Testis (tissue), 2 donors: ENCODE data around the gene ANKH.

Experiments used
- CTCF ChIP-seq, 3 experiments: fragments of 450-650 bp in 2 of 3; fragments of 200-600 bp in 1 of 3; sonication (generic) in 1 of 3; IDR thresholded peaks; one replicate each; pipeline ENCODE4 v1.5.1; 2016 to 2019; ENCODE audit warnings: antibody characterized with exemption in 3 of 3, mild to moderate bottlenecking in 2 of 3, moderate library complexity in 1 of 3
- POLR2A ChIP-seq: fragments of 450-650 bp; IDR thresholded peaks from one replicate; pipeline ENCODE4 v1.6.1; 2017; ENCODE audit warnings: antibody characterized with exemption, mild to moderate bottlenecking, moderate library complexity

DNA sequence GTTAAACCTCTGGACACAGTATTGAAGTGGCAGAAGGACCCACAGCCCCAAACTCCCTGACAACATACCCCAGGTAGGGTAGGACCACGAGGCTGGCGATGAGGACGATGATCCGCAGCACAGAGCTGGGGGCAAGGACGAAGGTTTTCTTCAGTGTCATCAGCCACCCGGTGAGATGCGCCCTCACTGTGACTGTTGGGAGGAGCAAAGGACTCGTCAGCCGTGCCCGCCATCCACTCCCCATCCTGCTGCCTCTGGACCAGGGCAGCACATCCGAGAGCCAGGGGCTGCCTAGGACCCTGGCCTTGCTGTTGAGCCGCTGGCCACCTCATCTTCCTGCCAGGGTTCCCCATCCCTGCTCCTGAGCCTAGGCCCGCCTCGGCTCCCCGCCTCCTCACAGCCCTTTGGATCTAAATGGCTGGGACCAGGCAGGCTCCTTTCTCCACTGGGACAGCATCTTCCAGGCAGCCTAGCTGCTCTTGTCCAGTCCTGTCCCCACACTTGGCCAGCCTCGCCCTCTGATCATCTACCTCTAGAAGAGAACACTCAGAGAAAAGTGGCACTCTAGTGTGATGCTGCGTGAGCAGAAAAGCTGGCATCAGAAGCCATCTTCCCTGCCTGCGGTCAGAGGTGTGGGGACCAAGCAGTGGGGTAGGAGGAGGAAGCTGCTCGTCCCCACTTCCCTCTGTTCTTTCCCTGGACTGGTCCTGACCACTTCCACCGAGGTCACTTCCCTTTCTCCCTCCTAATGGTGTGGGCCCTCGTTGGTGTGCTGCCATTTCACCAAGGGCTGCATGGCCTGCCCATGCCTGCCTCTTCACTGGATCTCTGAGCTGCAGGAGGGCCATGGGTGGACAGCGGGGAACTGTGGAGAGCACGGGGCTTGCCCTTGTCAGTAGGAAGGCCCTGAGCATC, 157.8 kb downstream of the ANKH start:
- no peak for TF ChIP-seq CTCF (IDR thresholded peaks at IDR 0.05)
- no peak for TF ChIP-seq POLR2A
